CD4-positive, alpha-beta T cell (primary cell): ENCODE measurements around the gene TTC21B. TPM values are rescaled to one million over a fixed set of nuclear protein-coding genes. Genes with fewer than 3 reads are reported as not detected.

Source experiments
- ATAC-seq: fragments of 200-7000 bp; cut with Tn5 transposase; one replicate; pipeline ENCODE4 v1.10.0; 2022; ENCODE audit warnings: mild to moderate bottlenecking; ENCODE audit not compliant: poor library complexity
- CTCF ChIA-PET: fragments of 350-600 bp; sonication (Branson Sonifier 250); formaldehyde crosslinking; loops from one replicate; lab custom pipeline; 2021; ENCODE audit warnings: antibody characterized with exemption, inconsistent platforms; lab: Charles Lee
- POLR2A ChIA-PET: fragments of 350-600 bp; sonication (Branson Sonifier 250); formaldehyde crosslinking; loops from one replicate; lab custom pipeline; 2021; ENCODE audit warnings: antibody characterized with exemption, inconsistent platforms; lab: Charles Lee
- DNase-seq, 14 experiments: peaks; one replicate each; pipeline ENCODE4 v3.0.0-alpha.2; 2013 to 2020; ENCODE audit warnings: mixed read lengths in 2 of 14
- H3K27ac ChIP-seq, 2 donors: one replicate each; pipeline versions ENCODE4 v1.5.1 to v1.7.0; 2013; ENCODE audit warnings: low read length in 2 of 2, low read depth in 1 of 2, mild to moderate bottlenecking in 1 of 2
- H3K27me3 ChIP-seq, 2 experiments: 1 replicate in 1 of 2; 2 replicates in 1 of 2; pipeline versions ENCODE4 v1.6.1 to v1.7.0; 2013; ENCODE audit warnings: low read length in 2 of 2, control low read depth in 1 of 2, mild to moderate bottlenecking in 1 of 2, moderate library complexity in 1 of 2; ENCODE audit not compliant: insufficient read depth in 2 of 2, control insufficient read depth in 1 of 2
- H3K36me3 ChIP-seq: one replicate; pipeline ENCODE4 v1.6.1; 2013; ENCODE audit warnings: low read length, control low read depth; ENCODE audit not compliant: insufficient read depth
- H3K4me1 ChIP-seq: one replicate; pipeline ENCODE4 v1.6.1; 2013; ENCODE audit warnings: low read length, control low read depth; ENCODE audit not compliant: insufficient read depth
- H3K4me3 ChIP-seq: one replicate; pipeline ENCODE4 v1.5.1; 2013; ENCODE audit warnings: mild to moderate bottlenecking, low read length, moderate library complexity
- H3K9me3 ChIP-seq, 2 experiments: 1 replicate in 1 of 2; 2 replicates in 1 of 2; pipeline versions ENCODE4 v1.6.1 to v1.7.0; 2013; ENCODE audit warnings: low read length in 2 of 2, mild to moderate bottlenecking in 2 of 2, control low read depth in 1 of 2, moderate library complexity in 1 of 2; ENCODE audit not compliant: control insufficient read depth in 1 of 2, insufficient read depth in 1 of 2
- H3K27ac Mint-ChIP-seq: one replicate; pipeline ENCODE4 v1.8.0; 2020; ENCODE audit warnings: mixed read lengths
- H3K27me3 Mint-ChIP-seq: one replicate; pipeline ENCODE4 v1.8.0; 2021; ENCODE audit warnings: mixed read lengths
- H3K36me3 Mint-ChIP-seq: one replicate; pipeline ENCODE4 v1.8.0; 2021; ENCODE audit warnings: low read depth, mixed read lengths
- H3K4me1 Mint-ChIP-seq: one replicate; pipeline ENCODE4 v1.8.0; 2021; ENCODE audit warnings: low read depth, mixed read lengths
- H3K4me3 Mint-ChIP-seq: one replicate; pipeline ENCODE4 v1.8.0; 2020; ENCODE audit warnings: mild to moderate bottlenecking, mixed read lengths
- H3K9me3 Mint-ChIP-seq: one replicate; pipeline ENCODE4 v1.8.0; 2020; ENCODE audit warnings: mixed read lengths
- intact Hi-C, 2 experiments: fragments of 100-400 bp; cut with DNase I in 1 of 2; cut with micrococcal nuclease in 1 of 2; formaldehyde crosslinking; loops; one replicate each; pipeline versions ENCODE4 v1.15.1 to v1.9.0; 2023 to 2025; cut with DNase I, micrococcal nuclease
- total RNA-seq, 174 experiments: library from RNA in 2 of 174; stranded (reverse) in 2 of 174; gene quantifications; one replicate each; pipeline ENCODE4 v1.2.3 and lab custom pipeline; 2021 to 2026
- TF ChIP-seq, protein P1 (sequence below): fragments of 200-600 bp; IDR thresholded peaks from one replicate; pipeline ENCODE4 v1.8.0; 2022; ENCODE audit warnings: antibody characterized with exemption, mild to moderate bottlenecking

Gene TTC21B
- total RNA-seq, 2 experiments from 2014 or later, result 22.9 to 25.4 TPM

DNA sequence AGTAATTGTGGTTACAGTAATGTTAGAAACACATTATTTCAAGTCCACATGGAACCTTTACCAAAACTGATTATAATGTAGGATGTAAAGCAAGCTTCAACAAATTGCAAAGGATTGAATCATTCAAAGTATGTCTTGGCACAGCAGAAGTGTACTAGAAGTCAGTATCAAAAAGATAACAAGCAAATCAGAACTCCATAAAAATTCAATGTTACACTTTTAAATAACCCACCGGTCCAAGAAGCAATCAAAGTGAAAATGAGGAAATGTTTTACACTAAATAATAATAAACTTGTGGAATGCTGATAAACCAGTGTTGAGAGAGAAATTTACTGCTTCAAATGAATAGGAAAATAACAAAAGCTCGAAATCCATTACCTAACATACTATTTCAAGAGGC, 47.7 kb downstream of the TTC21B start:
- Mint-ChIP-seq H3K27me3 (no peaks in the 10 kb centered on the region), H3K4me3 (no peak overlapping the region), H3K36me3 (peaks cover 70% of the 10 kb centered on the region), H3K27ac (no peak overlapping the region), H3K4me1 (peaks cover 14% of the 10 kb centered on the region), H3K9me3 (no peaks in the 10 kb centered on the region)
- Histone ChIP-seq H3K4me1 (peaks cover 6% of the 10 kb centered on the region), H3K4me3 (no peak overlapping the region), H3K36me3 (peaks cover 23% of the 10 kb centered on the region), H3K27ac (no peak overlapping the region), H3K9me3 (no peaks in the 10 kb centered on the region), H3K27me3 (no peaks in the 10 kb centered on the region)
- ATAC-seq (no peak), DNase-seq (no peak)
- CTCF ChIA-PET, result no interaction called here
- TF ChIP-seq, protein P1, sequence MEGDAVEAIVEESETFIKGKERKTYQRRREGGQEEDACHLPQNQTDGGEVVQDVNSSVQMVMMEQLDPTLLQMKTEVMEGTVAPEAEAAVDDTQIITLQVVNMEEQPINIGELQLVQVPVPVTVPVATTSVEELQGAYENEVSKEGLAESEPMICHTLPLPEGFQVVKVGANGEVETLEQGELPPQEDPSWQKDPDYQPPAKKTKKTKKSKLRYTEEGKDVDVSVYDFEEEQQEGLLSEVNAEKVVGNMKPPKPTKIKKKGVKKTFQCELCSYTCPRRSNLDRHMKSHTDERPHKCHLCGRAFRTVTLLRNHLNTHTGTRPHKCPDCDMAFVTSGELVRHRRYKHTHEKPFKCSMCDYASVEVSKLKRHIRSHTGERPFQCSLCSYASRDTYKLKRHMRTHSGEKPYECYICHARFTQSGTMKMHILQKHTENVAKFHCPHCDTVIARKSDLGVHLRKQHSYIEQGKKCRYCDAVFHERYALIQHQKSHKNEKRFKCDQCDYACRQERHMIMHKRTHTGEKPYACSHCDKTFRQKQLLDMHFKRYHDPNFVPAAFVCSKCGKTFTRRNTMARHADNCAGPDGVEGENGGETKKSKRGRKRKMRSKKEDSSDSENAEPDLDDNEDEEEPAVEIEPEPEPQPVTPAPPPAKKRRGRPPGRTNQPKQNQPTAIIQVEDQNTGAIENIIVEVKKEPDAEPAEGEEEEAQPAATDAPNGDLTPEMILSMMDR, result no peak
- POLR2A ChIA-PET, result no interaction called here
- intact Hi-C loops, result no loop called here

DNA sequence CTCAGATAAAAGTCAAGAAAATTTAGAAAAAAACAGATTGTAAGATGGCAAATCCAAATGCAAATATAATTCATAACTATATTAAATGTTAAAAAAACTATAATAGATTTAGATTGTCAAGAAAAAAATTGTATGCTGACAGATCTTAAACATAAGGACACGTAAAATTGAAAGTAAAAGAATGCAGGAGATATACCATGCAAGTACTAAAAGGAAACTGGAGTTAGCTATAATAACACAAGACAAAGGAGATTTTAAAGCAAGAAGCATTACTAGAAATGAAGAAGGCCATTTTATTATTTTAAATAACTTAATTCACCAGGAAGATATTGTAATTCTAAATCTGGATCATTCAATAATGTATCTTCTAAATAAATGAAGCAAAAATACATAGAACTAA, 48.3 kb downstream of the TTC21B start:
- DNase-seq (no peak), ATAC-seq (no peak)
- H3K27me3 Mint-ChIP-seq, result no peaks in the 10 kb centered on the region
- Histone ChIP-seq H3K36me3 (peaks cover 24% of the 10 kb centered on the region), H3K9me3 (no peaks in the 10 kb centered on the region), H3K4me1 (peaks cover 6% of the 10 kb centered on the region), H3K27me3 (no peaks in the 10 kb centered on the region), H3K27ac (no peak overlapping the region), H3K4me3 (no peak overlapping the region)
- TF ChIP-seq, protein P1, result no peak
- intact Hi-C loops, result no loop called here
- POLR2A ChIA-PET, result no interaction called here
- no peak overlapping the region for H3K4me3 Mint-ChIP-seq
- no peak overlapping the region for H3K27ac Mint-ChIP-seq
- H3K36me3 Mint-ChIP-seq, result peaks cover 74% of the 10 kb centered on the region
- no peaks in the 10 kb centered on the region for H3K9me3 Mint-ChIP-seq
- peaks cover 14% of the 10 kb centered on the region for H3K4me1 Mint-ChIP-seq
- CTCF ChIA-PET, result no interaction called here

GRCh38 chr2:165904432-165904831, 49.1 kb downstream of the TTC21B start:
- ATAC-seq (no peak), DNase-seq (no peak)
- Histone ChIP-seq H3K9me3 (no peaks in the 10 kb centered on the region), H3K4me3 (no peak overlapping the region), H3K27ac (no peak overlapping the region), H3K27me3 (no peaks in the 10 kb centered on the region), H3K4me1 (peaks cover 6% of the 10 kb centered on the region), H3K36me3 (peaks cover 26% of the 10 kb centered on the region)
- Mint-ChIP-seq H3K4me1 (peaks cover 14% of the 10 kb centered on the region), H3K27me3 (no peaks in the 10 kb centered on the region), H3K36me3 (peaks cover 75% of the 10 kb centered on the region), H3K4me3 (no peak overlapping the region), H3K9me3 (no peaks in the 10 kb centered on the region), H3K27ac (no peak overlapping the region)
- POLR2A ChIA-PET, result no interaction called here
- CTCF ChIA-PET, result no interaction called here
- TF ChIP-seq, protein P1, result no peak
- intact Hi-C loops, result no loop called here
